HEK293 (cell line): Measurements from ENCODE around the gene PANK2.
"Not testable (repeated sequence)": the region's sequence is repeated elsewhere in the genome, so short reads cannot be mapped to it uniquely, and the experiment has no call there.

Source experiments
- CTCF ChIA-PET: fragments of 350-600 bp; formaldehyde crosslinking; extraction: SDS; loops from one replicate; lab custom pipeline; 2021; ENCODE audit warnings: antibody characterized with exemption; lab: Yijun Ruan, JAX
- POLR2A ChIA-PET: fragments of 300-600 bp; formaldehyde crosslinking; extraction: SDS; loops from one replicate; lab custom pipeline; 2020; ENCODE audit warnings: antibody characterized with exemption, inconsistent platforms; lab: Yijun Ruan, JAX
- H3K27ac ChIP-seq: fragments of 200-500 bp; sonication (Bioruptor generic); 2 replicates; pipeline ENCODE4 v1.5.1; 2014; ENCODE audit warnings: low read depth, low read length, control low read depth, inconsistent platforms; ENCODE audit errors: extremely low read depth
- H3K36me3 ChIP-seq, 2 experiments: fragments of 200-500 bp in 1 of 2; sonication (Bioruptor generic) in 1 of 2; 1 replicate in 1 of 2; 2 replicates in 1 of 2; pipeline ENCODE4 v1.5.1; 2014 to 2017; ENCODE audit warnings: inconsistent platforms in 2 of 2, low read length in 2 of 2; ENCODE audit not compliant: control insufficient read depth in 2 of 2, insufficient read depth in 1 of 2
- H3K4me1 ChIP-seq: fragments of 200-500 bp; sonication (Bioruptor generic); 2 replicates; pipeline ENCODE4 v1.5.1; 2014; ENCODE audit warnings: mild to moderate bottlenecking, low read length, inconsistent platforms; ENCODE audit not compliant: control insufficient read depth, insufficient read depth
- H3K4me3 ChIP-seq: 2 replicates; pipeline ENCODE4 v1.5.1; 2011; ENCODE audit warnings: low read depth, mild to moderate bottlenecking, control low read depth, low read length, moderate library complexity
- H3K9me3 ChIP-seq: fragments of 200-500 bp; sonication (Bioruptor generic); 2 replicates; pipeline ENCODE4 v1.5.1; 2014; ENCODE audit warnings: low read depth, low read length, inconsistent platforms; ENCODE audit not compliant: control insufficient read depth, insufficient read depth
- ELK4 ChIP-seq: IDR thresholded peaks from 2 replicates; pipeline ENCODE4 v1.6.1; 2011; ENCODE audit warnings: mild to moderate bottlenecking, low read depth, low read length, borderline replicate concordance
- TCF7L2 ChIP-seq: IDR thresholded peaks from 2 replicates; pipeline ENCODE4 v1.6.1; 2011; ENCODE audit warnings: low read depth, mild to moderate bottlenecking, inconsistent platforms, low read length, moderate library complexity, borderline replicate concordance
- ZFHX2 ChIP-seq: fragments of 450-650 bp; formaldehyde crosslinking; conservative IDR thresholded peaks from 2 replicates; pipeline ENCODE4 v1.5.1; 2016; ENCODE audit warnings: missing biosample characterization, missing genetic modification characterization
- ZNF133 ChIP-seq: fragments of 450-650 bp; formaldehyde crosslinking; IDR thresholded peaks from 2 replicates; pipeline ENCODE4 v1.5.1; 2016; ENCODE audit warnings: missing biosample characterization, missing genetic modification characterization
- ZNF148 ChIP-seq: fragments of 450-650 bp; formaldehyde crosslinking; IDR thresholded peaks from 2 replicates; pipeline ENCODE4 v1.5.0; 2017; ENCODE audit warnings: missing biosample characterization, missing genetic modification characterization, borderline replicate concordance
- ZNF211 ChIP-seq: fragments of 450-650 bp; formaldehyde crosslinking; IDR thresholded peaks from 2 replicates; pipeline ENCODE4 v1.5.1; 2016; ENCODE audit warnings: low read depth, missing biosample characterization, missing genetic modification characterization
- ZNF280D ChIP-seq: fragments of 450-650 bp; formaldehyde crosslinking; IDR thresholded peaks from 2 replicates; pipeline ENCODE4 v1.5.1; 2016; ENCODE audit warnings: missing biosample characterization, missing genetic modification characterization
- ZNF302 ChIP-seq: fragments of 450-650 bp; formaldehyde crosslinking; IDR thresholded peaks from 2 replicates; pipeline ENCODE4 v1.5.1; 2016; ENCODE audit warnings: missing biosample characterization, missing genetic modification characterization, low read depth
- ZNF354C ChIP-seq: fragments of 450-650 bp; formaldehyde crosslinking; IDR thresholded peaks from 2 replicates; pipeline ENCODE4 v1.5.1; 2016; ENCODE audit warnings: missing biosample characterization, missing genetic modification characterization, low read depth, borderline replicate concordance
- ZNF362 ChIP-seq: fragments of 450-650 bp; formaldehyde crosslinking; IDR thresholded peaks from 2 replicates; pipeline ENCODE4 v1.5.1; 2016; ENCODE audit warnings: missing biosample characterization, missing genetic modification characterization
- ZNF404 ChIP-seq: fragments of 450-650 bp; formaldehyde crosslinking; IDR thresholded peaks from 2 replicates; pipeline ENCODE4 v1.5.1; 2017; ENCODE audit warnings: missing biosample characterization, missing genetic modification characterization
- ZNF530 ChIP-seq: fragments of 450-650 bp; formaldehyde crosslinking; IDR thresholded peaks from 2 replicates; pipeline ENCODE4 v1.5.1; 2016; ENCODE audit warnings: low read depth, missing biosample characterization, missing genetic modification characterization
- ZNF544 ChIP-seq: fragments of 450-650 bp; formaldehyde crosslinking; IDR thresholded peaks from 2 replicates; pipeline ENCODE4 v1.5.0; 2017; ENCODE audit warnings: missing biosample characterization, missing genetic modification characterization
- ZNF626 ChIP-seq: fragments of 450-650 bp; sonication (Bioruptor Pico); formaldehyde crosslinking; IDR thresholded peaks from 2 replicates; pipeline ENCODE4 v1.5.1; 2018; ENCODE audit warnings: missing biosample characterization, missing genetic modification characterization, inconsistent platforms
- ZNF654 ChIP-seq: fragments of 450-650 bp; formaldehyde crosslinking; IDR thresholded peaks from 2 replicates; pipeline ENCODE4 v1.5.1; 2016; ENCODE audit warnings: low read depth, missing biosample characterization, missing genetic modification characterization

PANK2 gene

GRCh38 chr20:3906744-3907721, 17.8 kb downstream of the PANK2 start:
- H3K4me1 ChIP-seq, H3K9me3 ChIP-seq, H3K4me3 ChIP-seq: not testable (repeated sequence)
- peaks cover 45 to 49% of the 10 kb centered on the region in 2 experiments for H3K36me3 ChIP-seq
- ChIA-PET POLR2A (interaction anchor here (0.7 kb wide), 1 partner anchor 9 kb away, joined by 7 read pairs; no protein-coding TSS in a partner anchor), CTCF (interaction anchor here (0.8 kb wide), 1 partner anchor 12 kb away, joined by 3 read pairs; no protein-coding TSS in a partner anchor)
- 0 out of 2 replicates have a peak, but pooled peaks have one; percentile 48 for TF ChIP-seq ZNF362 (tag by site-specific recombination)
- TF ChIP-seq, all 188 proteins: peak for 1; not testable (repeated sequence) for 187
- not testable (repeated sequence) for H3K27ac ChIP-seq

- no peaks in the 10 kb centered on the region for H3K9me3 ChIP-seq
- peaks cover 57 to 60% of the 10 kb centered on the region in 2 experiments for H3K36me3 ChIP-seq
- ChIA-PET CTCF (no interaction called here), POLR2A (no interaction called here)
- TF ChIP-seq ZNF280D (tag by site-specific recombination) = no peak
- TF ChIP-seq TCF7L2 = no peak
- TF ChIP-seq ZNF530 (tag by site-specific recombination) = no peak
- TF ChIP-seq ZNF404 (tag by site-specific recombination) = no peak
- TF ChIP-seq ELK4 = no peak
- no peak for TF ChIP-seq ZFHX2
- TF ChIP-seq ZNF654 (tag by site-specific recombination) = no peak
- TF ChIP-seq ZNF354C = no peak
- no peak for TF ChIP-seq ZNF148
- no peak for TF ChIP-seq ZNF302
- no peak for TF ChIP-seq ZNF544 (tag by site-specific recombination)
- TF ChIP-seq ZNF211 (tag by site-specific recombination) = no peak
- no peak for TF ChIP-seq ZNF133 (tag by site-specific recombination)
- no peak for TF ChIP-seq ZNF626 (tag by site-specific recombination)
- 0 out of 2 replicates have a peak overlapping the region, but pooled peaks have one; percentile 2 for H3K27ac ChIP-seq
- H3K4me3 ChIP-seq = no peak overlapping the region
- peaks cover 2% of the 10 kb centered on the region; the same call in 1 of the 2 replicates for H3K4me1 ChIP-seq
These were observed 19.5 kb downstream of the PANK2 start for GRCh38 chr20:3908667-3909066.
